ENCODE measurements around the gene ASTN2. TPM values are rescaled to one million over a fixed set of nuclear protein-coding genes. Genes with fewer than 3 reads are reported as not detected.

Gene ASTN2
- total RNA-seq, 1 donor: 3.1 TPM

- peaks cover 20% of the 10 kb centered on the region for H3K4me1 ChIP-seq (ENCODE audit: insufficient read depth, low read length)
- H3K4me3 ChIP-seq (ENCODE audit: low read length): no peak overlapping the region
- H3K27me3 ChIP-seq (ENCODE audit: insufficient read depth, low read length): peaks cover 6% of the 10 kb centered on the region
- H3K9me3 ChIP-seq (ENCODE audit: low read depth, low read length): no peaks in the 10 kb centered on the region
These were observed 725.9 kb downstream of the ASTN2 start for GRCh38 chr9:116688806-116689485.

DNA sequence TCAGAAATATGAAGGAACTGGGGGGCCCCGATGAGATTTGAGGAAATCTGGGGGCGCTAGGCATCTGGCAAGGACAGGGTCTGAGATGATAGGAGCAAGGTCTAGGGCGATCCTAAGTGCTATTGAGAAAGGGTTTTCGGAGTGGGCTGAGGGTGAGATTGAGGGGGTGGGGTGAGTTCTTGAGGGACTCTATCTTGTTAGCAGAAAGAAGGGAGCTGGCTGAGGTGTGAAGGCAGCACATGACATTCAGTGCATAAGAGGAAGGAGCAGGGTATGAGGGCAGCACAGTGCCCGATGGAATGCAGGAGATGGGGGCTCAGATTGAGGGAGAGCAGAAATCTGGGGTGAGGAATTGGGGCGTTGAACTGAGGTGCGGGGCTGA lies 727.1 kb downstream of the ASTN2 start:
- Histone ChIP-seq H3K4me1 (ENCODE audit: insufficient read depth, low read length) (peaks cover 20% of the 10 kb centered on the region), H3K4me3 (ENCODE audit: low read length) (peak overlapping the region; percentile 46), H3K9me3 (ENCODE audit: low read depth, low read length) (no peaks in the 10 kb centered on the region), H3K27me3 (ENCODE audit: insufficient read depth, low read length) (peaks cover 6% of the 10 kb centered on the region)

DNA sequence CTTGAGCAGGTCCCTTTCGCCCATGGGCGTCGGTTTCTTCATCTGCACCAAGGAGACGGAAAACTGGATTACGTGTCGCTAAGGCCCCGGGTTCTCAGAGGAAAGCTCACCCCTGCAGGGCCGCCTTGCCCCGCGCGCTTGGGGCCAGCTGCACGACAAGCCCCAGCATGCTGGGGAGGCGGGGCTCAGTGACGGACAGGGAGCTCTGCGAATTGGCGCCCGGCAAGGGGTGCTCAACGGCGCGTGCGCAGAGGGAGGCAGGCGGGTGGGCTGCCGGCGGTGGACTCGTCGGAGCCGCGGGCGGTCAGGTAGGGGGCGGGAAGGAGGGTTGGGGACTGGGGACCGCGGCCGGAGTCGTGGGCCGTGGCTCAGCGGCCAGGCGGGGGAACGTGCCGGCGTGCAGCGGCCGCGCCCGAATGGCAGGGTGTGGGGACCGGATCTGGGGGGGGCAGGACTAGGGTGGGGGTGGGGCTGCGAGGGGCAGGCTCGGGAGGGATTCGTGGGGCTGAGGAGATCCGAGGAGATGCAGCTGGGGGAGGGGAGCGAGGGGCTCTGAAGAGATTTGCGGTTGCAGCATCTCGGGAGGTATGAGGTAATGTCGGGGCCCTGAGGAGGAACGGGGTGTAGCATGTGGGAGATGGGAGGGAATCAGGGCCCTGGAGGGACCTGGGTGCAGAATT lies 727.6 kb downstream of the ASTN2 start, which contains the start of gene TRIM32:
TRIM32 (plus strand) TSS at position 232 of the 680 bp plus-strand sequence. CDS start 10,438 bp downstream, outside the sequence.
- H3K9me3 ChIP-seq (ENCODE audit: low read depth, low read length): no peaks in the 10 kb centered on the region
- peaks cover 20% of the 10 kb centered on the region for H3K4me1 ChIP-seq (ENCODE audit: insufficient read depth, low read length)
- peak within 1 kb of the TSS; percentile 46 for H3K4me3 ChIP-seq (ENCODE audit: low read length)
- peaks cover 6% of the 10 kb centered on the region for H3K27me3 ChIP-seq (ENCODE audit: insufficient read depth, low read length)

DNA sequence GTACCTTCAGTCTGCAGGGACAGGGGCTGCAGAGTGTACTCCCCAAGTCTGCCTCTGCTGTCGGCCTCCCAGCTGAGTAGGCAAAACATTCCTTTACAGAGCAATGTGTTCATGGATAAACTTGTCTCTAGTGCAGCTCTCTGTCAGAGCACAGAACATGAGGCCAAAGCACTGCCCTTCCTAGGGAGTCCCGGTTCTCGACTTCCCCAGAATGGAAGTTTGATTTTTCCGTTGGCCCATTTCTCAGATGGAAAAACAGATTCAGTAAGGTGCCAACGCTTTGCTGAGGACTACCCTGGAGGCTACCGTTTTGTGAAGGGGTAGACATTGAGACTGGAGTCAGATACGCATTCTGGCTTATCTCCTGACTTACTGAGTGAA lies 728.2 kb downstream of the ASTN2 start:
- Histone ChIP-seq H3K4me3 (ENCODE audit: low read length) (peak overlapping the region; percentile 46), H3K27me3 (ENCODE audit: insufficient read depth, low read length) (peaks cover 6% of the 10 kb centered on the region), H3K4me1 (ENCODE audit: insufficient read depth, low read length) (peaks cover 20% of the 10 kb centered on the region), H3K9me3 (ENCODE audit: low read depth, low read length) (no peaks in the 10 kb centered on the region)

GRCh38 chr9:116686135-116686534 lies 728.7 kb downstream of the ASTN2 start:
- Histone ChIP-seq H3K4me1 (ENCODE audit: insufficient read depth, low read length) (peaks cover 20% of the 10 kb centered on the region), H3K9me3 (ENCODE audit: low read depth, low read length) (no peaks in the 10 kb centered on the region), H3K27me3 (ENCODE audit: insufficient read depth, low read length) (peaks cover 6% of the 10 kb centered on the region), H3K4me3 (ENCODE audit: low read length) (no peak overlapping the region)

DNA sequence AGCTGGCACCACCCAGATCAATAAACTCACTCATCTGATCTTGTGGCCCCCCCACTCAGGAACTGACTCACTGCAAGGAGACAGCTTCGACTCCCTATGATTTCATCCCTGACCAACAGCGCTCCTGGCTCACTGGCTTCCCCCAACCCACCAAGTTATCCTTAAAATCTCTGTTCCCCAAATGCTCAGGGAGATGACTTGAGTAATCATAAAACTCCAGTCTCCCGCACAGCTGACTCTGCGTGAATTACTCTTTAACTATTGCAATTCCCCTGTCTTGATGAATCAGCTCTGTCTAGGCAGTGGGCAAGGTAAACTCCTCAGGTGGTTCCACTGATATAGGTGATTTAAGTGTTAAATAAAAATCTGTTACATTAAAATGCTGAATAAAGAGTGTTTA lies 729.7 kb downstream of the ASTN2 start:
- Histone ChIP-seq H3K4me3 (ENCODE audit: low read length) (no peak overlapping the region), H3K27me3 (ENCODE audit: insufficient read depth, low read length) (peaks cover 6% of the 10 kb centered on the region), H3K4me1 (ENCODE audit: insufficient read depth, low read length) (peaks cover 20% of the 10 kb centered on the region), H3K9me3 (ENCODE audit: low read depth, low read length) (no peaks in the 10 kb centered on the region)

DNA sequence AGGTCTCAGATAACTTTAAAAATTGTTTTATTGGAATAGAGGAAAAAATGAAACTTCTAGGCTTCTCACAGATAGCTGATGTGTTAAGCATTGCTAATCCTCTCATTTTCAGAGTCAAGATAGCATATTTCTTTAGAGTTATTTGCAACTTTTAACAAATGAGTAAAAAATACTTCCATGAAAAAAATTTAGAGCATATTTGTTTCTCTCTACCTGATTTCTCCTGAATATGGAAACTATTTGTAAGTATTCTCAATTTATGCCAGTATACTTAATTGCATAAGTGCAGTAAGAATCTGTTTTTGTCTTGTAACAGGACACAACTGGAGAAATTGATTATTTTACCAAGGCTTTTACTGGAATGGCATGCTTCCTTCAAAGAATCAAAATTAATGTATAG lies 731.3 kb downstream of the ASTN2 start:
- Histone ChIP-seq H3K9me3 (ENCODE audit: low read depth, low read length) (no peaks in the 10 kb centered on the region), H3K27me3 (ENCODE audit: insufficient read depth, low read length) (peaks cover 6% of the 10 kb centered on the region), H3K4me3 (ENCODE audit: low read length) (no peak overlapping the region), H3K4me1 (ENCODE audit: insufficient read depth, low read length) (peaks cover 19% of the 10 kb centered on the region)

GRCh38 chr9:116674210-116674980 lies 740.5 kb downstream of the ASTN2 start:
- Histone ChIP-seq H3K4me3 (ENCODE audit: low read length) (no peak overlapping the region), H3K4me1 (ENCODE audit: insufficient read depth, low read length) (no peaks in the 10 kb centered on the region), H3K9me3 (ENCODE audit: low read depth, low read length) (peaks cover 10% of the 10 kb centered on the region), H3K27me3 (ENCODE audit: insufficient read depth, low read length) (no peaks in the 10 kb centered on the region)

DNA sequence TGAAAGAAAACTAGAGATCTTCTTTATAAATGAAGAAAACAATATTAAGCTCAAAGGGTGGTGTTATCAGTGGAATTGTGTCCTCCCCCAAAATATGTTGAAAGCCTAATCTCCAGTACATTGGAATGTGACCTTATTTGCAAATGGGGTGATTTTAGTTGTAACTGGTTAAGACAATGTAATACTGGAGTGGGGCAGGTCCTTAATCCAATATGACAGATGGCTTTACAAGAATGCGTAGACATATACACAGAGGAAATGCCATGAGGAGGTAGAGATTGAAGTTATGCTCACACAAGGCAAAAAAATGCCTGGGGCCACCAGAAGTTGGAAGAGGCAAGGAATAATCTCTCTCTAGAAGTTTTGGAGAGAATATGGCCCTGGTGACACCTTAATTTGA lies 741.5 kb downstream of the ASTN2 start:
- Histone ChIP-seq H3K9me3 (ENCODE audit: low read depth, low read length) (peaks cover 10% of the 10 kb centered on the region), H3K4me3 (ENCODE audit: low read length) (no peak overlapping the region), H3K27me3 (ENCODE audit: insufficient read depth, low read length) (no peaks in the 10 kb centered on the region), H3K4me1 (ENCODE audit: insufficient read depth, low read length) (no peaks in the 10 kb centered on the region)

DNA sequence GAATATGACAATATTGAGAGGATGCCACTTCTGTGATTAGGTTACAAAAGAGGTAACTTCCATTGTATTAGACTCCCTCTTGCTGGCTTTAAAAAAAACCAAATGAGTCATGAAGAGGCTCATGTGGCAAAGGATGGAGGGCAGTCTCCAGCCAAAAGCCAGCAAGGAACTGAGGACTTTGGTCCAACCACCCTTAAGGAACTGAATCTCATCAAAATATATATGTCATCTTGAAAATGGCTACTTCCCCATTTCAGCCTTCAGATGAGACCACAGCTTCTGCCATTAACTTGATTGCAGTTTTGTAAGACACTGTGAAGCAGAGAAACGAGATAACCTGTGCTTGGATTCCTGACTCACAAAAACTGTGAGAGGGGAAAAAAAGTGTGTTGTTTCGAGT lies 743.3 kb downstream of the ASTN2 start:
- H3K4me1 ChIP-seq (ENCODE audit: insufficient read depth, low read length): no peaks in the 10 kb centered on the region
- H3K27me3 ChIP-seq (ENCODE audit: insufficient read depth, low read length): no peaks in the 10 kb centered on the region
- peaks cover 10% of the 10 kb centered on the region for H3K9me3 ChIP-seq (ENCODE audit: low read depth, low read length)
- no peak overlapping the region for H3K4me3 ChIP-seq (ENCODE audit: low read length)

- Histone ChIP-seq H3K27me3 (ENCODE audit: insufficient read depth, low read length) (no peaks in the 10 kb centered on the region), H3K9me3 (ENCODE audit: low read depth, low read length) (peaks cover 10% of the 10 kb centered on the region), H3K4me3 (ENCODE audit: low read length) (no peak overlapping the region), H3K4me1 (ENCODE audit: insufficient read depth, low read length) (no peaks in the 10 kb centered on the region)
These were observed 745.7 kb downstream of the ASTN2 start for GRCh38 chr9:116668970-116669695.

DNA sequence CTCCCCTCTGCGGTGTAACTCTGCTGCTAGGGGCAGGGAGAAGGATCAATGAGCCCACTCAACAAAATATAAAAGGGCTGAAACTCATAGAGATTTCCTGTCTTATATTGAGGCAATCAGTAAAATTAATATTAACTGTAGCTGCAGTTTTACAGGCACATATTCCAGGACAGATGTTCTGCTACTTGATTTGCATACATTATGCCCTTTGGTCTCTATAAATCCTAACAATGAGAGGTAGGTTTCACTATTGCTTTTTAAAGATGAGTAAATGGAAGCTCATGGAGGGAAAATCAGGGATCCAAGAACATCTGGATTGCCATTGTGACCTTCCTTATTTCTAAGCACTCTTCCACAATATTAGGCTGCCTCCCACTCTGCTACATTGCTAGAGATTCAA lies 751.3 kb downstream of the ASTN2 start:
- H3K9me3 ChIP-seq (ENCODE audit: low read depth, low read length): no peaks in the 10 kb centered on the region
- no peak overlapping the region for H3K4me3 ChIP-seq (ENCODE audit: low read length)
- no peaks in the 10 kb centered on the region for H3K4me1 ChIP-seq (ENCODE audit: insufficient read depth, low read length)
- H3K27me3 ChIP-seq (ENCODE audit: insufficient read depth, low read length): no peaks in the 10 kb centered on the region

GRCh38 chr9:116662646-116663310 lies 752.1 kb downstream of the ASTN2 start:
- Histone ChIP-seq H3K4me3 (ENCODE audit: low read length) (no peak overlapping the region), H3K27me3 (ENCODE audit: insufficient read depth, low read length) (no peaks in the 10 kb centered on the region), H3K9me3 (ENCODE audit: low read depth, low read length) (no peaks in the 10 kb centered on the region), H3K4me1 (ENCODE audit: insufficient read depth, low read length) (no peaks in the 10 kb centered on the region)

Measured in mononuclear cell (primary cell).